Activated CD4-positive, alpha-beta T cell treated with anti-CD3 and anti-CD28 coated beads for 48 hours (primary cell): ENCODE data around the gene ZDHHC24.
"Not testable (repeated sequence)": the region's sequence is repeated elsewhere in the genome, so short reads cannot be mapped to it uniquely, and the experiment has no call there.

Source experiments
- DNase-seq: peaks from one replicate; pipeline ENCODE4 v3.0.0-alpha.2; 2020

ZDHHC24 gene

GRCh38 chr11:66564984-66565383, 19.1 kb upstream of the ZDHHC24 start:
- DNase-seq: no peak

- no peak for DNase-seq
Observed at GRCh38 chr11:66564538-66564937, 18.7 kb upstream of the ZDHHC24 start.

- no peak for DNase-seq
Observed at GRCh38 chr11:66563832-66564231, 18.0 kb upstream of the ZDHHC24 start.

GRCh38 chr11:66562907-66563583, 17.2 kb upstream of the ZDHHC24 start:
- DNase-seq: no peak

DNA sequence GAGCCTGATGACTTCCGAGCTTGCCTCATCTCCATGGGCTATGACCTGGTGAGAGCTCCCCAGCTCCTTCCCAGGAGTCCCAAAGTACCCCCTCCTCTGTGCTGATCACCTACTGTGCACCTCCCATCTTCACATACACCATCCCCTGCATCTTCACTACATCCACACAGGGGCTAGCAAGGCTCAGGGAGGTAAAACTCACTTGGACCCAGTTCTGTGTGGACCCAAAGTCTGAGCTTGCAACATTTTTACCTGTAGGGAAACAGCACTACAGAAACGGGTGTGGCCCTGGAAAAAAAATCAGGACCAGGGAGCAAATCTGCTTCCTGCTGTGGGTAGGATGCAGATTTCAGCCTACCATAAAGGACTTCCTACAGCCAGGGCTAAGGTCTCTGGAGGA, 16.4 kb upstream of the ZDHHC24 start:
- no peak for DNase-seq

- no peak for DNase-seq
Observed at GRCh38 chr11:66561975-66562248, 16.1 kb upstream of the ZDHHC24 start.

- no peak for DNase-seq
Observed at GRCh38 chr11:66561178-66561974, 15.5 kb upstream of the ZDHHC24 start.

DNA sequence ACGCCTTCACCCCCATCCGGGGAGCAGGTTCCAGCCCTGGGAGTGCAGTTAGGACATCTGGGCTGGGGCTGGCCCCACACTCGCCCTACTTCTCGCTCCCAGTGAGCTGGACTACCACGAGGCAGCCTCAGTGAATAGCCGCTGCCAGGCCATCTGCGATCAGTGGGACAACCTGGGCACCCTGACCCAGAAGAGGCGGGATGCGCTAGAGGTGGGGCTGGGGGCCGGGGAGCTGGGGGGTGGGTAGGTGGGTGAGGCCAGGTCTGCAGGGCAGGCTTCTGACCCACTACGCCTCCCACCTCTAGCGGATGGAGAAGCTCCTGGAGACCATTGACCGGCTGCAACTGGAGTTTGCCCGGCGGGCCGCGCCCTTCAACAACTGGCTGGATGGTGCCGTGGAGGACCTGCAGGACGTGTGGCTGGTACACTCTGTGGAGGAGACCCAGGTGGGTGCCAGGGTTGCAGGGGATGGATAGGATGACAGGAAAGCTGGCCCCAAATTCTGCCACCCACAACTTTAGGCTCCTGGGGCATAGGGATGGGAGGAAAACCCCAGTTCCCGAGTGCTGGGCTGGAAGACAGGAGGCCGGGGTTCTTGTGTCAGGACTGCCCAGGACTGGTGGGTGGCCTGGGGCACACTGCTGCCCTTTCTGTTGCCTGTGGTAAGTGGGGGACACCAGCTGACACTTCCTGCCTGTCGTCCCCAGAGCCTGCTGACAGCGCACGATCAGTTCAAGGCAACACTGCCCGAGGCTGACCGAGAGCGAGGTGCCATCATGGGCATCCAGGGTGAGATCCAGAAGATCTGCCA, 14.2 kb upstream of the ZDHHC24 start:
- no peak for DNase-seq

- DNase-seq: peak; percentile 55
Observed at GRCh38 chr11:66559142-66559865, 13.5 kb upstream of the ZDHHC24 start.

- no peak for DNase-seq
Observed at GRCh38 chr11:66557733-66558326, 12.0 kb upstream of the ZDHHC24 start.

GRCh38 chr11:66556086-66556485, 10.2 kb upstream of the ZDHHC24 start:
- DNase-seq: no peak

DNA sequence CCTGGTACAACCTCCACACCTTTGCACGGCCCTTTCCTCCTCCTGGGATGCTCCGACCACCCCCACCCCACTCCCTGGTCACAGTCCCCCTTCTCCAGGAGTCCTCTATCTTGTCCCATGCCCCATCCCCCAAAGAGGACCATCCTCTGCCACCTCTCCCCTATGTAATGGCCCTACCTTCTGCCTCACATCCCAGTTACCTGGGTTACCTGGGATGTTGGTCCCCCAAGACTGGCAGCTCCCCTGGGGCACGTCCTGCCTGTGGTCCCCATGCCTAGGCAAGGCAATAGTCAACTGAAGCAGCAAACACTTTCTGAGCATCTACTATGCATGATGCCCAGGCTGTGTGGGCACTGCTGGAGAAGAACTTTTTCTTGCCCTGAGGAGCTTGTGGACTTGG, 9.6 kb upstream of the ZDHHC24 start:
- no peak for DNase-seq

DNA sequence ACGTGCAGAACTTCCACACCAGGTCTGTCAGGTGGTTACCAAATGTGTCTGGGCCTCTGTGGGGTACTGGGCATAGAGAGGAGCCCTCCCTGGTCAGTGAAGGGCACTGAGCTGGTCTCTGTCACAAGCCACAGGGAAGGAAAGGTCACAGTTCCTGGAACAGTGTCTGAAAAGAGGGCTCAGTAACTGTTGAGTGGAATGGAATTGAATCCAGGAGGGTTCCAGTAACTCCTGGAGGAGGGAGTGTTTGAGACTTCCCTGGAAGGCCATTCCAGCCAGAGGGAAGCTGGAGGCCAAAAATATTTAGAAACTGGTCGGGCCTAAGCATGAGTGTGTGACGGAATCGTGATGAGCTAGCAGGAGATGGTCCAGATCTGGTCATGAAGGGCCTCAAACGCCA, 8.8 kb upstream of the ZDHHC24 start:
- DNase-seq: no peak

DNA sequence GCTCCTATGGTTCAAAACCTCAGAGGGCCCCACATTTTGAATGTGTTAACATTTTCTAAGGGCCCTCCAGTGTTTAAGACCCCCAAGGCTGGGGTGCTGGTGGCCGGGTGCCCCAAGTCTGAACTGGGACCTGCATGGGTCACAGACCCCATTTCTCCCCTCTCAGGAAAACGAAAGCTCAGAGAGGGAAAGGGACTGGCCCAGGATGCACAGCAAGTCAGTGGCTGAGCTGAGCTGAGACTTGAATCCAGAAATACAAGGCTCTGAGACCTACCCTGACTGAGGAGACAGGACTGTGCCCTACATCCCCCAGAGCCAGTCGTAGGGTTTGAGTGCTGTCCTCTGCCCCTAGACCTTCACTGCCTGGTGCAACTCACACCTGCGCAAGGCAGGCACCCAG, 5.0 kb upstream of the ZDHHC24 start:
- DNase-seq: no peak

- DNase-seq: no peak
Observed at GRCh38 chr11:66549696-66550095, 3.8 kb upstream of the ZDHHC24 start.

DNA sequence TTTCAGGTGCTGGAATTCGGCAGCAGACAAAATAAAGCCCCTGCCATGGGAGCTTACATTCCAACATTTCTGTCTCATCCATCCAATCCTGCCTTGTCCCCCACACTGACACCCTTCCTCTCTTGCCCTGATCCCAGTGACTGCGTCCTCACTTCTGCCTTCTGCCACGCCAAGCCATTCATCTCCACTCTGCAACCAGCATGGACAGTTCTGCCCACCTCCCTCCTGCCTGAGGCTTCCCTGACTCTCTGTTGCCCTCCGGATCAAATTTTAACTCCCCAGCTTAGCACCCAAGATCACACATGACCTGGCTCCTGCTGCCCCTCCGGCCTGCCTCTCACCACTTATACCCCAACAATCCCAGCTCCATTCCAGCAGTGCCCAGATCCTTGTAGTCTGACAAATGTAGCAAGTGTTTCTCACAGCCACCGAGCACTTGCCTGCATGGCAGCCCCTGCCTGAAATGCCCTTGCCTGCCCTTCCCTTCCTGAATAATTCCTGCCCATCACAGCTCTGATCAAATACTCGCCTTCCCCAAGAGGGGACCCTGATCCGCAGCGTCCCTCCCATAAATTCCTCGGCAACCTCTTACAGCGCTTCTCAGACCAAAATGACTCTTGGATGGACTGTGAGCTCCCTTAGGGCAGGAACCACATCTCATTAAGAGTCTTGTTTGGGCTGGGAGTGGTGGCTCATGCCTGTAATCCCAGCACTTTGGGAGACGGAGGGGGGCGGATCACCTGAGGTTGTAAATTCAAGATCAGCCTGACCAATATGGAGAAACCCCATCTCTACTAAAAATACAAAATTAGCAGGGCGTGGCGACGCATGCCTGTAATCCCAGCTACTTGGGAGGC, 3.2 kb upstream of the ZDHHC24 start:
- no peak for DNase-seq

- DNase-seq: no peak
Observed at GRCh38 chr11:66548041-66548440, 2.2 kb upstream of the ZDHHC24 start.

GRCh38 chr11:66547662-66548009, 1.8 kb upstream of the ZDHHC24 start:
- no peak for DNase-seq

- DNase-seq: no peak
Observed at GRCh38 chr11:66546966-66547661, 1.3 kb upstream of the ZDHHC24 start.

DNA sequence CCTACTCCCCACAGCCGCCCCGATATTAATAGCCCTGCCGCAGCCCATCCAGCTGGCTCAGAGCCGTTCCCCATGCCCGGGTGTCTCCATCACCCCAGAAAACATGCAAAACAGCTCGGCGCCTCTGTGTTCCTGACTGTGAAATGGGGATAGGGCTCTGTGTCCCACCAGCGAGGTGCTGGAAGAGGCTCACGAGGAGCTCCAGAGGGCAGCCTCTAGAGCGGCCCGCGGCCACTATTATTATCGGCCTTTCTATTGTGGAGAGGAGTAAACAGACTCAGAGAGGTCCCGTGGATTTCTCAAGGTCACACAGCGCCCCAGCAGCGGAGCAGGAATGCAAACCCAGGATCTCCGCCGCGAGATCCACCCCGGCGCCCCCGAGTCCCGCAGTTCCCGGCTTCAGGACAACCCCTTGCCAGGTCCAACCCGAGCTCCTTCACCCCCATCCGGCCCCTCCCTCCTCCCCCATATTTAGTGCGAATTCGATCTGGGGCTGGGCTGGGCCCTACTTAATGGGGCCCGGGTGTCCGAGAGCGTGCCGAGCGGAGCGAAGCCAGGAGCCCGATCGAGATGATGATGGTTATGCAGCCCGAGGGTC, 619 bp upstream of the ZDHHC24 start, which contains the start of gene ACTN3:
TSS of gene ACTN3 (plus strand) at position 536 of the 598 bp plus-strand sequence. CDS start at position 571, 35 bp downstream.
- no peak for DNase-seq

GRCh38 chr11:66544952-66545351, 896 bp downstream of the ZDHHC24 start:
- not testable (repeated sequence) for DNase-seq
